ENCODE measurements around the gene AGPAT1.

Gene AGPAT1

GRCh38 chr6:32208996-32209395 lies 33.1 kb upstream of the AGPAT1 start:
- no peak overlapping the region for H3K27ac ChIP-seq
- TF ChIP-seq CTCF (IDR thresholded peaks at IDR 0.05) (no peak), ZFX (IDR thresholded peaks at IDR 0.05; ENCODE audit: borderline replicate concordance) (no peak)

- H3K27ac ChIP-seq, result no peak overlapping the region
- TF ChIP-seq ZFX (IDR thresholded peaks at IDR 0.05; ENCODE audit: borderline replicate concordance) (no peak), CTCF (IDR thresholded peaks at IDR 0.05) (no peak)
Measured at GRCh38 chr6:32204268-32204715, 28.4 kb upstream of the AGPAT1 start.

GRCh38 chr6:32203426-32204267 lies 27.8 kb upstream of the AGPAT1 start:
- H3K27ac ChIP-seq, result no peak overlapping the region
- no peak for TF ChIP-seq CTCF (IDR thresholded peaks at IDR 0.05)

GRCh38 chr6:32202186-32202585 lies 26.3 kb upstream of the AGPAT1 start:
- TF ChIP-seq CTCF (IDR thresholded peaks at IDR 0.05) (no peak), ZFX (IDR thresholded peaks at IDR 0.05; ENCODE audit: borderline replicate concordance) (no peak)
- H3K27ac ChIP-seq, result no peak overlapping the region

GRCh38 chr6:32200711-32201475 lies 25.0 kb upstream of the AGPAT1 start:
- no peak overlapping the region for H3K27ac ChIP-seq
- TF ChIP-seq ZFX (IDR thresholded peaks at IDR 0.05; ENCODE audit: borderline replicate concordance) (no peak), CTCF (IDR thresholded peaks at IDR 0.05) (no peak)

- no peak for TF ChIP-seq ZFX (IDR thresholded peaks at IDR 0.05; ENCODE audit: borderline replicate concordance)
- no peak overlapping the region for H3K27ac ChIP-seq
Measured at GRCh38 chr6:32198866-32199265, 23.0 kb upstream of the AGPAT1 start.

GRCh38 chr6:32198345-32198696 lies 22.4 kb upstream of the AGPAT1 start:
- TF ChIP-seq ZFX (IDR thresholded peaks at IDR 0.05; ENCODE audit: borderline replicate concordance), result no peak
- no peak for TF ChIP-seq CTCF (IDR thresholded peaks at IDR 0.05)
- no peak overlapping the region for H3K27ac ChIP-seq

All from 22Rv1 (cell line).